ENCODE data around the gene MAN1A1.

MAN1A1 gene

DNA sequence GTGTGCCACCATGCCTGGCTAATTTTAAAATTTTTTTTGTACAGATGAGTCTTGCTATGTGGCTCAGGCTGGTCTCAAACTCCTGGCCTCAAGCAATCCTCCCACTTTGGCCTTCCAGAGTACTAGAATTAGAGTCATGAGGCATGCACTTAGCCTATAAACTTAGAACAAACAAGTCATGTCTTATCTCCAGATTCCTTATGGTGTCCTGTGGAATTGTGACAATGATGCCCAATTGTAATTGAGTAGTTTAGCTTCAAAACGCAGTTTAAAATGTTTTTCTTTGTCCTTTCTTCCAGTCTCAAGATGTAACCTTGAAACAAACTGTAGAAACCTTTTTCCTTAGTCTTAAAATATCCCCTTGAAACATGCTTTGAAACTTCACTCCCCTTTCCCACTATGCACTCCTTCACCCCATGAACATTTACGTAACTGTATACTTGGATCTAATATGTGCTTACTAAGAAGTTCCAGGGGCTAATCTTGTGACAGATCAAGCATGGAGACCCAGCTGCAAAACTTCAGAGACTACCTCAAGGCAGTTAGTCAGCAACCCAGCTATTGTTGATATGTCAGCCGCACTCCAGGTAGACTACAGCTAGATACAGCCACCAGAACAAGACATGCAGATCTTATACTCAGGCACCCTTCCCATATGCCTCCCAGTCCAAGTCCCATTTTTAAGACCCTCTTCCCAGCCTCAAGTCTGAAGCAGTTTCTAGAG is 46.2 kb downstream of the MAN1A1 start:
- Histone ChIP-seq H3K9ac (ENCODE audit: low read length) (no peak overlapping the region), H3K4me2 (ENCODE audit: low read depth, low read length) (no peak overlapping the region), H3K9me2 (replicated peaks; ENCODE audit: insufficient read depth, low read length) (no peaks in the 10 kb centered on the region), H3K4me1 (ENCODE audit: low read length) (no peaks in the 10 kb centered on the region), H3K9me3 (replicated peaks; ENCODE audit: insufficient read depth, low read length) (no peaks in the 10 kb centered on the region), H3K27me3 (replicated peaks; ENCODE audit: insufficient read depth, low read length) (no peaks in the 10 kb centered on the region), H4K20me1 (ENCODE audit: insufficient read depth, low read length) (no peaks in the 10 kb centered on the region; the same call in 1 of the 2 replicates), H3K27ac (ENCODE audit: low read length) (no peak overlapping the region), H3K79me2 (ENCODE audit: low read length) (peaks cover 83% of the 10 kb centered on the region), H3K4me3 (ENCODE audit: low read length) (no peak overlapping the region), H3K36me3 (replicated peaks; ENCODE audit: insufficient read depth, low read length) (peaks cover 9% of the 10 kb centered on the region; the same call in 1 of the 2 replicates), H2AFZ (ENCODE audit: low read length) (no peak overlapping the region), H3F3A (ENCODE audit: insufficient read depth, low read length) (no peaks in the 10 kb centered on the region; the same call in 1 of the 2 replicates)
- TF ChIP-seq CTCF (IDR thresholded peaks at IDR 0.05; ENCODE audit: low read length) (no peak), EZH2 (optimal IDR thresholded peaks at IDR 0.05; ENCODE audit: low read depth, low read length) (no peak), EZH2phosphoT487 (IDR thresholded peaks at IDR 0.05; ENCODE audit: low read length) (no peak)
- no peak for DNase-seq

GRCh38 chr6:119301429-119301828 is 48.1 kb downstream of the MAN1A1 start:
- H3K9ac ChIP-seq (ENCODE audit: low read length), result no peak overlapping the region
- no peak overlapping the region for H3K4me3 ChIP-seq (ENCODE audit: low read length)
- H3K27ac ChIP-seq (ENCODE audit: low read length), result no peak overlapping the region
- no peak for TF ChIP-seq EZH2phosphoT487 (IDR thresholded peaks at IDR 0.05; ENCODE audit: low read length)
- TF ChIP-seq EZH2 (optimal IDR thresholded peaks at IDR 0.05; ENCODE audit: low read depth, low read length), result no peak
- no peak for TF ChIP-seq CTCF (IDR thresholded peaks at IDR 0.05; ENCODE audit: low read length)
- no peaks in the 10 kb centered on the region for H3K4me1 ChIP-seq (ENCODE audit: low read length)
- no peak overlapping the region for H2AFZ ChIP-seq (ENCODE audit: low read length)
- no peaks in the 10 kb centered on the region for H3K27me3 ChIP-seq (replicated peaks; ENCODE audit: insufficient read depth, low read length)
- H3K4me2 ChIP-seq (ENCODE audit: low read depth, low read length), result no peak overlapping the region
- H3K79me2 ChIP-seq (ENCODE audit: low read length), result peaks cover 83% of the 10 kb centered on the region
- no peak for DNase-seq
- no peaks in the 10 kb centered on the region; the same call in 1 of the 2 replicates for H3F3A ChIP-seq (ENCODE audit: insufficient read depth, low read length)
- peaks cover 4% of the 10 kb centered on the region; the same call in 1 of the 2 replicates for H3K36me3 ChIP-seq (replicated peaks; ENCODE audit: insufficient read depth, low read length)
- no peaks in the 10 kb centered on the region for H3K9me2 ChIP-seq (replicated peaks; ENCODE audit: insufficient read depth, low read length)
- no peaks in the 10 kb centered on the region for H3K9me3 ChIP-seq (replicated peaks; ENCODE audit: insufficient read depth, low read length)
- no peaks in the 10 kb centered on the region; the same call in 1 of the 2 replicates for H4K20me1 ChIP-seq (ENCODE audit: insufficient read depth, low read length)

DNA sequence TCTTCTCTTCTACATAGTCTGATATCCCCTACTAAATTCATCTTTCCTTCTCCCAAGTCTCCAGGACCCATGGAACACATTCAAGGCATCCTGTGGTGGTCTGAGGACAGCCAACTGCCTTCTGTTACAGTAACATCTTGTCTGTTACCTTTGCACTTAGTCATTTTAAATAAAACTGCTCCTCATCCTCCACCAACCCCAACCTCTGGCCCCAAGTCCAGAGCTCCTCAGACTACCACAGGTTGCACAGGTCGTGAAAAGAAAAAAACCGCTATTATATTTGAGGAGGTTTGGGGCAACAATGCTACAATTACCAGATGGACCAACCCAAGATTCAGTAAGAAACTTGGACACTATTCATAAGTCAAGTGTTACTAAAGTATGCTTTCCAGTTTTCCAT is 49.9 kb downstream of the MAN1A1 start:
- H3K79me2 ChIP-seq (ENCODE audit: low read length), result peaks cover 83% of the 10 kb centered on the region
- H3K27ac ChIP-seq (ENCODE audit: low read length), result no peak overlapping the region
- no peaks in the 10 kb centered on the region for H3K4me1 ChIP-seq (ENCODE audit: low read length)
- no peak overlapping the region for H3K9ac ChIP-seq (ENCODE audit: low read length)
- H3K9me3 ChIP-seq (replicated peaks; ENCODE audit: insufficient read depth, low read length), result no peaks in the 10 kb centered on the region
- H2AFZ ChIP-seq (ENCODE audit: low read length), result no peak overlapping the region
- peaks cover 2% of the 10 kb centered on the region; the same call in 1 of the 2 replicates for H3K36me3 ChIP-seq (replicated peaks; ENCODE audit: insufficient read depth, low read length)
- H3K4me2 ChIP-seq (ENCODE audit: low read depth, low read length), result no peak overlapping the region
- no peaks in the 10 kb centered on the region for H3K9me2 ChIP-seq (replicated peaks; ENCODE audit: insufficient read depth, low read length)
- no peaks in the 10 kb centered on the region for H3K27me3 ChIP-seq (replicated peaks; ENCODE audit: insufficient read depth, low read length)
- no peak for DNase-seq
- no peaks in the 10 kb centered on the region; the same call in 1 of the 2 replicates for H3F3A ChIP-seq (ENCODE audit: insufficient read depth, low read length)
- H3K4me3 ChIP-seq (ENCODE audit: low read length), result no peak overlapping the region
- H4K20me1 ChIP-seq (ENCODE audit: insufficient read depth, low read length), result no peaks in the 10 kb centered on the region
- TF ChIP-seq EZH2phosphoT487 (IDR thresholded peaks at IDR 0.05; ENCODE audit: low read length), result no peak
- no peak for TF ChIP-seq CTCF (IDR thresholded peaks at IDR 0.05; ENCODE audit: low read length)
- TF ChIP-seq EZH2 (optimal IDR thresholded peaks at IDR 0.05; ENCODE audit: low read depth, low read length), result no peak

Measured in MM.1S (cell line).